B cell (primary cell): ENCODE measurements around the gene FAM78B.

ENCODE experiments used
- EZH2 ChIP-seq: IDR thresholded peaks from 2 replicates; pipeline ENCODE4 v1.6.1; 2012; ENCODE audit warnings: borderline replicate concordance, low read depth, mild to moderate bottlenecking, moderate library complexity, low read length; ENCODE audit not compliant: insufficient read depth, poor library complexity, severe bottlenecking
- TF ChIP-seq, protein P1 (sequence below): fragments of 200-600 bp; IDR thresholded peaks from one replicate; pipeline ENCODE4 v1.8.0; 2022; ENCODE audit warnings: antibody characterized with exemption, mild to moderate bottlenecking

DNA sequence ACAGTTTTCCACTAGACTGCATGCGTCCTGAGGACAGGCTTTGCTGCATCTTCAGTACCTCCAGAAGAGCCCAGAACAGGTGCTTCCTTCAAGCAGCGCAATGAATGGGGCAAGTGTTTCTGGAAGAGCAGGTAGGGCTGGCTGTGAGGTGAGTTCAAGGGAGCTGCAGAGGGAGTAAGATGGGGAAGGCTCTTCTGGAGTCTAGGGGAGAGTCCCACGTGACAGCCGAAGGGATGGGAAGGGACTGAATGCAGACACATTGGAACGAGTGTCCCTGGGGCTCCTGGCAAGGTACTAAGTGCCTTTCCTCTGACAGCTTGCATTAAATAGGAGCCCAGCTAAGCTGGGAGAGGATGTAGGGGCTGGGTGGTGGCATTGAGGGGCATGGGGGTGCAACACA is 84.2 kb downstream of the FAM78B start:
- TF ChIP-seq, protein P1, sequence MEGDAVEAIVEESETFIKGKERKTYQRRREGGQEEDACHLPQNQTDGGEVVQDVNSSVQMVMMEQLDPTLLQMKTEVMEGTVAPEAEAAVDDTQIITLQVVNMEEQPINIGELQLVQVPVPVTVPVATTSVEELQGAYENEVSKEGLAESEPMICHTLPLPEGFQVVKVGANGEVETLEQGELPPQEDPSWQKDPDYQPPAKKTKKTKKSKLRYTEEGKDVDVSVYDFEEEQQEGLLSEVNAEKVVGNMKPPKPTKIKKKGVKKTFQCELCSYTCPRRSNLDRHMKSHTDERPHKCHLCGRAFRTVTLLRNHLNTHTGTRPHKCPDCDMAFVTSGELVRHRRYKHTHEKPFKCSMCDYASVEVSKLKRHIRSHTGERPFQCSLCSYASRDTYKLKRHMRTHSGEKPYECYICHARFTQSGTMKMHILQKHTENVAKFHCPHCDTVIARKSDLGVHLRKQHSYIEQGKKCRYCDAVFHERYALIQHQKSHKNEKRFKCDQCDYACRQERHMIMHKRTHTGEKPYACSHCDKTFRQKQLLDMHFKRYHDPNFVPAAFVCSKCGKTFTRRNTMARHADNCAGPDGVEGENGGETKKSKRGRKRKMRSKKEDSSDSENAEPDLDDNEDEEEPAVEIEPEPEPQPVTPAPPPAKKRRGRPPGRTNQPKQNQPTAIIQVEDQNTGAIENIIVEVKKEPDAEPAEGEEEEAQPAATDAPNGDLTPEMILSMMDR: no peak
- TF ChIP-seq EZH2: no peak
